ENCODE measurements around the gene ZBTB5. TPM values are rescaled to one million over a fixed set of nuclear protein-coding genes. Genes with fewer than 3 reads are reported as not detected.
"Not testable (repeated sequence)": the region's sequence is repeated elsewhere in the genome, so short reads cannot be mapped to it uniquely, and the experiment has no call there.

The ZBTB5 gene
- total RNA-seq, 1 experiment from 2014 or later, result 17.2 TPM

- TF ChIP-seq EZH2 (IDR thresholded peaks at IDR 0.05; ENCODE audit: borderline replicate concordance, low read depth, low read length, poor library complexity, severe bottlenecking) (no peak), CTCF (conservative IDR thresholded peaks at IDR 0.05; ENCODE audit: low read depth, low read length) (no peak)
- Histone ChIP-seq H3K4me1 (ENCODE audit: insufficient read depth, low read length, poor library complexity, severe bottlenecking) (no peaks in the 10 kb centered on the region), H3K27ac (ENCODE audit: low read depth, low read length, poor library complexity, severe bottlenecking) (no peak overlapping the region), H3K36me3 (ENCODE audit: insufficient read depth, low read length, poor library complexity, severe bottlenecking) (no peaks in the 10 kb centered on the region), H3K4me3 (ENCODE audit: low read depth, low read length, poor library complexity, severe bottlenecking) (no peak overlapping the region), H3K9me3 (ENCODE audit: low read depth, low read length, poor library complexity, severe bottlenecking) (no peaks in the 10 kb centered on the region), H3K27me3 (replicated peaks; ENCODE audit: insufficient read depth, low read depth, low read length, poor library complexity) (no peaks in the 10 kb centered on the region)
- no peak for DNase-seq (ENCODE audit: low spot score)
- BruUV-seq (replicated peaks), result no TSS peak
- intact Hi-C loops (cut with micrococcal nuclease; ENCODE audit: unreplicated experiment), result no loop called here
- POLR2A ChIA-PET (ENCODE audit: low non-redundant PET), result no interaction called here
- CTCF ChIA-PET, result no interaction called here
Measured at GRCh38 chr9:37399336-37399735, 65.9 kb downstream of the ZBTB5 start.

- TF ChIP-seq EZH2 (IDR thresholded peaks at IDR 0.05; ENCODE audit: borderline replicate concordance, low read depth, low read length, poor library complexity, severe bottlenecking) (no peak), CTCF (conservative IDR thresholded peaks at IDR 0.05; ENCODE audit: low read depth, low read length) (no peak)
- no peaks in the 10 kb centered on the region for H3K9me3 ChIP-seq (ENCODE audit: low read depth, low read length, poor library complexity, severe bottlenecking)
- no peaks in the 10 kb centered on the region for H3K27me3 ChIP-seq (replicated peaks; ENCODE audit: insufficient read depth, low read depth, low read length, poor library complexity)
- no peak for DNase-seq (ENCODE audit: low spot score)
- intact Hi-C loops (cut with micrococcal nuclease; ENCODE audit: unreplicated experiment), result no loop called here
- H3K4me1 ChIP-seq (ENCODE audit: insufficient read depth, low read length, poor library complexity, severe bottlenecking), result no peaks in the 10 kb centered on the region
- no peaks in the 10 kb centered on the region for H3K36me3 ChIP-seq (ENCODE audit: insufficient read depth, low read length, poor library complexity, severe bottlenecking)
- POLR2A ChIA-PET (ENCODE audit: low non-redundant PET), result no interaction called here
- H3K27ac ChIP-seq (ENCODE audit: low read depth, low read length, poor library complexity, severe bottlenecking), result no peak overlapping the region
- CTCF ChIA-PET, result no interaction called here
- H3K4me3 ChIP-seq (ENCODE audit: low read depth, low read length, poor library complexity, severe bottlenecking), result no peak overlapping the region
- BruUV-seq (replicated peaks), result no TSS peak
Measured at GRCh38 chr9:37398464-37399025, 66.7 kb downstream of the ZBTB5 start.

- H3K9me3 ChIP-seq (ENCODE audit: low read depth, low read length, poor library complexity, severe bottlenecking); H3K36me3 ChIP-seq (ENCODE audit: insufficient read depth, low read length, poor library complexity, severe bottlenecking); CTCF ChIA-PET; DNase-seq (ENCODE audit: low spot score); H3K27me3 ChIP-seq (replicated peaks; ENCODE audit: insufficient read depth, low read depth, low read length, poor library complexity); H3K4me3 ChIP-seq (ENCODE audit: low read depth, low read length, poor library complexity, severe bottlenecking); H3K27ac ChIP-seq (ENCODE audit: low read depth, low read length, poor library complexity, severe bottlenecking); BruUV-seq (replicated peaks); intact Hi-C loops (cut with micrococcal nuclease; ENCODE audit: unreplicated experiment); POLR2A ChIA-PET (ENCODE audit: low non-redundant PET); H3K4me1 ChIP-seq (ENCODE audit: insufficient read depth, low read length, poor library complexity, severe bottlenecking): not testable (repeated sequence)
Measured at GRCh38 chr9:37397948-37398347, 67.3 kb downstream of the ZBTB5 start.

GRCh38 chr9:37395663-37396062 lies 69.6 kb downstream of the ZBTB5 start:
- Histone ChIP-seq H3K27me3 (replicated peaks; ENCODE audit: insufficient read depth, low read depth, low read length, poor library complexity) (no peaks in the 10 kb centered on the region), H3K4me3 (ENCODE audit: low read depth, low read length, poor library complexity, severe bottlenecking) (no peak overlapping the region), H3K27ac (ENCODE audit: low read depth, low read length, poor library complexity, severe bottlenecking) (no peak overlapping the region), H3K4me1 (ENCODE audit: insufficient read depth, low read length, poor library complexity, severe bottlenecking) (no peaks in the 10 kb centered on the region), H3K36me3 (ENCODE audit: insufficient read depth, low read length, poor library complexity, severe bottlenecking) (no peaks in the 10 kb centered on the region), H3K9me3 (ENCODE audit: low read depth, low read length, poor library complexity, severe bottlenecking) (no peaks in the 10 kb centered on the region)
- no peak for TF ChIP-seq CTCF (conservative IDR thresholded peaks at IDR 0.05; ENCODE audit: low read depth, low read length)
- DNase-seq (ENCODE audit: low spot score), result no peak
- ChIA-PET CTCF (no interaction called here), POLR2A (ENCODE audit: low non-redundant PET) (no interaction called here)
- intact Hi-C loops (cut with micrococcal nuclease; ENCODE audit: unreplicated experiment), result no loop called here
- BruUV-seq (replicated peaks), result no TSS peak

All from A673 (cell line).